Transverse colon (tissue), 4 donors: ENCODE results near the gene NPLOC4. TPM values are rescaled to one million over a fixed set of nuclear protein-coding genes. Genes with fewer than 3 reads are reported as not detected.
"Not testable (repeated sequence)": the region's sequence is repeated elsewhere in the genome, so short reads cannot be mapped to it uniquely, and the experiment has no call there.

Source experiments
- DNase-seq: peaks from one replicate; pipeline ENCODE4 v3.0.0-alpha.2; 2019
- H3K27ac ChIP-seq, 4 donors: fragments of 200-600 bp; sonication (generic); 2 replicates each; pipeline ENCODE4 v1.5.1; 2016 to 2018; ENCODE audit warnings: inconsistent platforms in 4 of 4
- H3K27me3 ChIP-seq: fragments of 200-600 bp; sonication (generic); 2 replicates; pipeline ENCODE4 v1.5.1; 2017; ENCODE audit warnings: inconsistent platforms
- H3K36me3 ChIP-seq, 4 donors: fragments of 200-600 bp; sonication (generic); 2 replicates each; pipeline ENCODE4 v1.5.1; 2017 to 2019; ENCODE audit warnings: inconsistent platforms in 4 of 4
- H3K4me1 ChIP-seq, 4 donors: fragments of 200-600 bp; sonication (generic); 2 replicates each; pipeline ENCODE4 v1.5.1; 2017 to 2020; ENCODE audit warnings: inconsistent platforms in 4 of 4
- H3K4me3 ChIP-seq, 4 donors: fragments of 200-600 bp; sonication (generic); 1 replicate in 1 of 4; 2 replicates in 3 of 4; pipeline versions ENCODE4 v1.5.1 to v1.6.1; 2017 to 2019; ENCODE audit warnings: inconsistent platforms in 4 of 4
- H3K9me3 ChIP-seq, 2 donors: fragments of 200-600 bp; sonication (generic); 2 replicates each; pipeline ENCODE4 v1.5.1; 2017 to 2019; ENCODE audit warnings: inconsistent platforms in 2 of 2
- EP300 ChIP-seq: sonication (generic); formaldehyde crosslinking; IDR thresholded peaks from one replicate; pipeline ENCODE4 v1.6.1; 2017; ENCODE audit warnings: antibody characterized with exemption, low read depth
- POLR2A ChIP-seq: fragments of 450-650 bp; IDR thresholded peaks from one replicate; pipeline ENCODE4 v1.6.1; 2016; ENCODE audit warnings: antibody characterized with exemption, mild to moderate bottlenecking, moderate library complexity
- POLR2AphosphoS5 ChIP-seq, 3 donors: sonication (generic); formaldehyde crosslinking; IDR thresholded peaks; one replicate each; pipeline ENCODE4 v1.6.1; 2016; ENCODE audit warnings: antibody characterized with exemption in 3 of 3
- WGBS, 2 donors: methylation state at CpG; one replicate each; pipeline ENCODE4 v1.1.5; 2018; ENCODE audit warnings: low coverage in 1 of 2; 5-methylcytosine and 5-hydroxymethylcytosine counted together
- in situ Hi-C, 4 donors: fragments of 200-750 bp; cut with MboI; loops; one replicate each; pipeline versions ENCODE4 v1.15.0 to v1.15.1; 2017; ENCODE audit warnings: low sequenced_read_pairs in 3 of 4, low pct_ligation_motif_present in 1 of 4, low pct_unique_long_range_greater_than_20kb in 1 of 4
- intact Hi-C: fragments of 100-400 bp; cut with DNase I; formaldehyde crosslinking; loops from one replicate; pipeline ENCODE4 v1.15.1; 2023; ENCODE audit warnings: low total_unique reads
- total RNA-seq, 4 donors: library from RNA; depleted of rRNA; stranded (reverse); fragments of >200 nt; gene quantifications; one replicate each; pipeline ENCODE4 v1.1.0, GENCODE V29; 2016
- TF ChIP-seq, protein P1 (sequence below), 5 experiments: fragments of 200-600 bp in 3 of 5; fragments of 450-650 bp in 2 of 5; sonication (generic) in 3 of 5; IDR thresholded peaks; 1 replicate in 2 of 5; 2 replicates in 3 of 5; pipeline ENCODE4 v1.5.1; 2016 to 2017; ENCODE audit warnings: antibody characterized with exemption in 5 of 5, inconsistent platforms in 3 of 5, mild to moderate bottlenecking in 2 of 5, moderate library complexity in 1 of 5

The NPLOC4 gene
- total RNA-seq, 4 donors from 2014 or later = 59.9 to 323 (median 84.6) TPM

DNA sequence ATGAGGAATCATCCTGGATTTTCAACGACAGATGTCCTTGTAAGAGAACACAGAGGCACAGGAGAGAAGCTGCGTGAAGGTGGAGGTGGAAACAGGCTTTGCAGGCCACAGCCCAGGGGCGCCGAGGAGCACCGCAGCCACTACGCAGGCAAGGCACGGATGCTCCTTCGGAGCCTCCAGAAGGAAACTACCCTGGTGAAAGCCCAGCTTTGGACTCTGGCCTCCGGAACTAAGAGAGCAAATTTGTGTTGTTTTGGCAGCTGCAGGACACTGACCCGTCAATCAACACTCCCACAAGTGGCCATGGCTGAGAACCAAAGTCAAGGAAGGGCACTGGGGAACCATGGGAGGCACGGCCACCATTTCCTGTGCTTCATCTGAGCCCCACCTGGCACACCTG is 43.2 kb upstream of the NPLOC4 start:
- no peaks in the 10 kb centered on the region for H3K27me3 ChIP-seq
- no peak overlapping the region for H3K4me3 ChIP-seq
- intact Hi-C loops (no loop called here), in situ Hi-C loops (no loop called here)
- no peak for TF ChIP-seq POLR2A
- TF ChIP-seq EP300 = no peak
- no peak for TF ChIP-seq POLR2AphosphoS5 (IDR thresholded peaks at IDR 0.05)
- TF ChIP-seq, protein P1, sequence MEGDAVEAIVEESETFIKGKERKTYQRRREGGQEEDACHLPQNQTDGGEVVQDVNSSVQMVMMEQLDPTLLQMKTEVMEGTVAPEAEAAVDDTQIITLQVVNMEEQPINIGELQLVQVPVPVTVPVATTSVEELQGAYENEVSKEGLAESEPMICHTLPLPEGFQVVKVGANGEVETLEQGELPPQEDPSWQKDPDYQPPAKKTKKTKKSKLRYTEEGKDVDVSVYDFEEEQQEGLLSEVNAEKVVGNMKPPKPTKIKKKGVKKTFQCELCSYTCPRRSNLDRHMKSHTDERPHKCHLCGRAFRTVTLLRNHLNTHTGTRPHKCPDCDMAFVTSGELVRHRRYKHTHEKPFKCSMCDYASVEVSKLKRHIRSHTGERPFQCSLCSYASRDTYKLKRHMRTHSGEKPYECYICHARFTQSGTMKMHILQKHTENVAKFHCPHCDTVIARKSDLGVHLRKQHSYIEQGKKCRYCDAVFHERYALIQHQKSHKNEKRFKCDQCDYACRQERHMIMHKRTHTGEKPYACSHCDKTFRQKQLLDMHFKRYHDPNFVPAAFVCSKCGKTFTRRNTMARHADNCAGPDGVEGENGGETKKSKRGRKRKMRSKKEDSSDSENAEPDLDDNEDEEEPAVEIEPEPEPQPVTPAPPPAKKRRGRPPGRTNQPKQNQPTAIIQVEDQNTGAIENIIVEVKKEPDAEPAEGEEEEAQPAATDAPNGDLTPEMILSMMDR (IDR thresholded peaks at IDR 0.05) = no peak
- H3K36me3 ChIP-seq = no peaks in the 10 kb centered on the region
- DNase-seq = no peak
- 81 to 88% methylated on average over 7 to 11 of the region's 11 CpGs for WGBS, 2 donors
- no peaks in the 10 kb centered on the region for H3K9me3 ChIP-seq
- H3K27ac ChIP-seq = no peak overlapping the region
- H3K4me1 ChIP-seq = peaks cover 12 to 20% (median 17%) of the 10 kb centered on the region in 4 donors

DNA sequence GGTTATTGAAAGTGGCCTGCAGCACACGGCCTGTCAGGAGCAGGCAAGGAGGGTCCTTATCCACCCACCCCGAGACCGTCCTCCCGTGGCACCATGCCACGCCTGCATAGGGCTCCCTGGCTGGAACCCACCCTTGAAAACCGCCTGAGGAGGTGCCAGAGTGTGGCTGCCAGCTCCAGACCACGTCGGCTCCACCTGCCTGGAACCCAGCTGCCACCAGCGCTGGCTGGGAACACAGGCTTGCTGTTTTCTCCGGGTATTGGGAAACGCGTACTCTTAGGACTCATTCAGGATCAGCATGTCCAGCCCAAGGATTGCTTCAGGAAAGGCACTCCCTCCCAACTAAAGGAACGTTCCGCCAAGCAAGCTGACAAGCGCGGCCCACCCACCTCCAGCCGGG is 40.0 kb upstream of the NPLOC4 start:
- 80 to 91% methylated on average over 2 to 17 of the region's 17 CpGs for WGBS, 2 donors
- no peaks in the 10 kb centered on the region for H3K27me3 ChIP-seq
- no peak overlapping the region for H3K27ac ChIP-seq
- intact Hi-C loops (no loop called here), in situ Hi-C loops (no loop called here)
- no peak overlapping the region for H3K4me3 ChIP-seq
- H3K4me1 ChIP-seq = peaks cover 0 to 1% (median 0%) of the 10 kb centered on the region in 4 donors
- no peaks in the 10 kb centered on the region for H3K9me3 ChIP-seq
- no peak for DNase-seq
- TF ChIP-seq EP300 (no peak), POLR2A (no peak)
- peaks cover 0 to 12% (median 3%) of the 10 kb centered on the region in 4 donors for H3K36me3 ChIP-seq

DNA sequence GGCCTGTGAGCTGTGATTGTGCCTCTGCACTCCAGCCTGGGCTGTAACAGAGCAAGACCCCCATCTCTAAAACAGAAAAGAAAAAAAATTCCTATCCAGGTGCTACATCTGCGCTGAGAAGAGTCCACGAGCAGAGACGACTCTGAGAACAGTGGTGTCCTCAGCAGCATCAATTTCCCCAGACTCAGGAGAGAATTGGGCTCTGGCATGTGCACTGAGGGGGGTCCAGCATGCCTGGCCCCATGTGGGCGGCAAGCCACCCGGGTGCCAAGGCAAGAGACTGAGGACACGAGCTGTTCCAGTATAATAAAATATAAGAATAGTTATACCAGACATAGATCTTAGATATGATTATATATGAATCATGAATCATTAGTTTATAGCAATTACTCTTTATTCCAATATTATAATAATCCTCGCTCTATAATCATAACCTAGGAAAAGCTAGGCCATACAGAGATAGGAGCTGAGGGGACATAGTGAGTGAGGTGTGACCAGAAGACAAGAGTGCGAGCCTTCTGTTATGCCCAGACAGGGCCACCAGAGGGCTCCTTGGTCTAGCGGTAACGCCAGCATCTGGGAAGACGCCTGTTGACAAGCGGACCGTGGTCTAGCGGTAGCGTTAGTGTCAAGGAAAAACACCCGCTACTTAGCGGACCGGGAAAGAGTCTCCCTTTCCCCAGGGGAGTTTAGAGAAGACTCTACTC is 38.8 kb upstream of the NPLOC4 start:
- H3K27me3 ChIP-seq, intact Hi-C loops, H3K9me3 ChIP-seq, H3K4me3 ChIP-seq, H3K27ac ChIP-seq, H3K4me1 ChIP-seq, in situ Hi-C loops: not testable (repeated sequence)
- peaks cover 0 to 15% (median 6%) of the 10 kb centered on the region in 4 donors for H3K36me3 ChIP-seq
- TF ChIP-seq, protein P1 (IDR thresholded peaks at IDR 0.05) = peak; percentile 57 to 75 (median 65)
- DNase-seq = peak; percentile 43
- WGBS, 2 donors = 38 to 59% methylated on average over 10 to 18 of the region's 18 CpGs

DNA sequence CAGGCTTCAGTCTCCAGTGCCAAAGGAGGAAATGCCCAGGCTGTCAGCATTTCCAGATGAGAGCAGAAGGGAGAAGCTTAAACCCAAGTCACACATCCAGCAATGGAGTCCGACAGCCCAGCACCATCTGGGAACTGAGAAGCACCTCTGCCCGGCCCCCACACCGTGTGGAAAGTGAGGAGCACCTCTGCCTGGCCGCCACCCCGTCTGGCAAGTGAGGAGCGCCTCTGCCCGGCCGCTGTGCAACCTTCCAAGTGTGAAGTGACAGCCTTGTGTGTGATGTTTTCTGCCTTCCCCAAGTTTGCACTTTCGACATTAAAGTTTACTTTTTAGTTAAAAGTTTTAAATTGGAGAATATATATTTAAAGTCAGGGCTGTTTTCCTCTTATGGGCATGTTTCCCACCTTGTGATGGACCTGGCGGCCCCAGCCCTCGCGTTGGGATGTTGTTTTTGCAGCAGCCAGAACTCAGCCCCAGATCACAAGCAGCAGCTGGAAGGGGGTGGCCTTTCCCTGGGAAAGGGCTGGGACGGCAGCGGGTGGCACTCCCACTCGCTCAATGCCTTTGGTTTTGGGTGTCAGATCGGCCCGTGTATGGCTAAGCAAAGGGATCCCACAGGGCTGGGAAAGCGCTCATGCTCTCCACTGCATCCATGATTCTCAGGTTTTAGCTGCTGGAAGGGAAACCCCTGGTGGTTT is 36.8 kb upstream of the NPLOC4 start:
- Histone ChIP-seq H3K36me3 (peaks cover 0 to 21% (median 6%) of the 10 kb centered on the region in 4 donors), H3K27ac (no peak overlapping the region), H3K27me3 (no peaks in the 10 kb centered on the region), H3K4me3 (no peak overlapping the region), H3K4me1 (no peaks in the 10 kb centered on the region), H3K9me3 (no peaks in the 10 kb centered on the region)
- 93 to 100% methylated on average over 1 to 16 of the region's 18 CpGs for WGBS, 2 donors
- TF ChIP-seq POLR2AphosphoS5 (IDR thresholded peaks at IDR 0.05) (no peak), EP300 (no peak), POLR2A (no peak)
- TF ChIP-seq, protein P1 (IDR thresholded peaks at IDR 0.05) = no peak
- in situ Hi-C loops = no loop called here
- DNase-seq = no peak
- intact Hi-C loops = no loop called here
